ENCODE results near the gene EGFL7. TPM values are rescaled to one million over a fixed set of nuclear protein-coding genes. Genes with fewer than 3 reads are reported as not detected.

EGFL7 gene
- total RNA-seq, 2 donors from 2014 or later, result 31.5 to 34.0 TPM

DNA sequence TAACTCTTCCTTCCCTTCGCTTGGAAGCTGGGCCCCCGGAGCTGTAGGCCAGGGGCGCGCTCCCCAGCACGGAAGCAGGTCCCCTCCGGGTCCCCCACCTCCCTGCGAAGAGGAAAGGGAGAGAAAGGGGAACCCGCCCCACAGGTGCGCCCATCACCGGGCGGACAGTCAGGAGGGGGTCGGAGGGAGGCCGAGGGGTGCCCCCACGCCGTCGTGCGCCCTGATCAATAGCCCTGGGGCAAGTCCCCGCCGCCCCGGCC is 23.7 kb downstream of the EGFL7 start:
- TF ChIP-seq, protein P1, sequence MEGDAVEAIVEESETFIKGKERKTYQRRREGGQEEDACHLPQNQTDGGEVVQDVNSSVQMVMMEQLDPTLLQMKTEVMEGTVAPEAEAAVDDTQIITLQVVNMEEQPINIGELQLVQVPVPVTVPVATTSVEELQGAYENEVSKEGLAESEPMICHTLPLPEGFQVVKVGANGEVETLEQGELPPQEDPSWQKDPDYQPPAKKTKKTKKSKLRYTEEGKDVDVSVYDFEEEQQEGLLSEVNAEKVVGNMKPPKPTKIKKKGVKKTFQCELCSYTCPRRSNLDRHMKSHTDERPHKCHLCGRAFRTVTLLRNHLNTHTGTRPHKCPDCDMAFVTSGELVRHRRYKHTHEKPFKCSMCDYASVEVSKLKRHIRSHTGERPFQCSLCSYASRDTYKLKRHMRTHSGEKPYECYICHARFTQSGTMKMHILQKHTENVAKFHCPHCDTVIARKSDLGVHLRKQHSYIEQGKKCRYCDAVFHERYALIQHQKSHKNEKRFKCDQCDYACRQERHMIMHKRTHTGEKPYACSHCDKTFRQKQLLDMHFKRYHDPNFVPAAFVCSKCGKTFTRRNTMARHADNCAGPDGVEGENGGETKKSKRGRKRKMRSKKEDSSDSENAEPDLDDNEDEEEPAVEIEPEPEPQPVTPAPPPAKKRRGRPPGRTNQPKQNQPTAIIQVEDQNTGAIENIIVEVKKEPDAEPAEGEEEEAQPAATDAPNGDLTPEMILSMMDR (conservative IDR thresholded peaks at IDR 0.05), result no peak
- peaks cover 12% of the 10 kb centered on the region for H3K27me3 Mint-ChIP-seq (ENCODE audit: insufficient read depth)
- H3K9me3 Mint-ChIP-seq, result no peaks in the 10 kb centered on the region
- H3K27me3 ChIP-seq (ENCODE audit: control insufficient read depth, insufficient read depth, low read length, poor library complexity, severe bottlenecking), result peaks cover 10% of the 10 kb centered on the region
- no peaks in the 10 kb centered on the region for H3K9me3 ChIP-seq (ENCODE audit: control insufficient read depth, low read length)
- no peak overlapping the region for H3K27ac Mint-ChIP-seq
- WGBS, 2 experiments (ENCODE audit: insufficient coverage in 1 of 2, insufficient read length in 1 of 2), result 5 to 6% methylated on average over 12 to 20 of the region's 20 CpGs
- H3K4me1 ChIP-seq (ENCODE audit: control insufficient read depth, insufficient read depth, low read length), result peaks cover 4% of the 10 kb centered on the region
- H3K4me3 Mint-ChIP-seq, result peak overlapping the region; percentile 71
- peaks cover 5% of the 10 kb centered on the region for H3K4me1 Mint-ChIP-seq
- no peaks in the 10 kb centered on the region for H3K36me3 Mint-ChIP-seq (ENCODE audit: low read depth)
- no peak for DNase-seq
- no peak overlapping the region for H3K27ac ChIP-seq (ENCODE audit: low read depth, low read length)
- peak overlapping the region; percentile 53 for H3K9ac ChIP-seq (ENCODE audit: extremely low read depth, low read length, poor library complexity, severe bottlenecking)
- H3K4me3 ChIP-seq (ENCODE audit: low read length), result peak overlapping the region; percentile 76
- no peaks in the 10 kb centered on the region for H3K36me3 ChIP-seq (ENCODE audit: control insufficient read depth, insufficient read depth, low read length)

DNA sequence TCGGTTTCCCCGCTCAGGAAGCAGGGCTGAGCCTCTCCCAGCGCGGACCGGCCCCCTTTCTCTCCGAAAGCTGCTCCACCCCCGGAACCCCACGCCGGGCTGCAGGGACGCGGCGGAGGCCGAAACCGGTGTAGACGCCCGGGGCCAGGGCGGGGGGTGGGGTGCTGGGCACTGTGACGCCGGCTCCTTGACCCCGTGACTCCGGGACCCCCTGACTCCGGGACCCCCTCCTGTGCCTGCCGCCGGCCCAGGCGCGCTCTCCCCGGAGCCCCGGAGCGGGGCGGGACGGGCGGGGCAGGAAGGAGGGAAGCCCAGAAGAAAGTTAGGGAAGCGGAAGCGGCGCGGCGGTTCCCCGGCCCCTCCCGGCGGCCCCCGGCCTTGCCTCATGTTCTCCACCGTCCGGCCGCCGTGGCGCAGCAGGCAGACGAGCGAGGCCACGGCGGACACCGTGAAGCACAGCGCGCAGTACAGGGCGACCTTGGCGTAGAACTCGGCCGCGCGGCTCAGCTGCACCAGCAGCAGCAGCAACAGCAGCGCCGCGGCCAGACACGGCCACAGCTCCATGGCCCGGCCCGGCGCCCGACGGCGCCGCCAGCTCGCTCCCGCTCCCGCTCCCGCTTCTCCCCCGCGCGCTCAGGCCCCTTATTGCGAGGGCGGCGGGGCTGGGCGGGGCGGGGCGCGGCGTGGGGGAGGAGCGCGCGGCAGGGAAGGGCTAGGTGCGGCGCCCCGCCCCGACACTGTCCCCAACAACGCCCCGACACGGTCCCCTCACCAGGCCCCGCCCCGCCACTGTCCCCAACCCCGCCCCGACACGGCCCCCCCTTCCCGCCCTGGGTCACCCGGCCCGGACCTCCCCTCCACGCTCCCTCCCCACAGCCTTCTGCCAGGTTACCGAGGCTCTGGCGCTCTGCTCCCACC is 24.3 kb downstream of the EGFL7 start, which contains the start of gene AGPAT2:
AGPAT2 (minus strand) TSS at position 664 of the 918 bp plus-strand sequence; CDS start at position 564, 100 bp downstream.
- WGBS, 2 experiments (ENCODE audit: insufficient coverage in 1 of 2, insufficient read length in 1 of 2), result 0% methylated on average over 22 to 104 of the region's 106 CpGs
- peaks cover 12% of the 10 kb centered on the region for H3K27me3 Mint-ChIP-seq (ENCODE audit: insufficient read depth)
- H3K36me3 ChIP-seq (ENCODE audit: control insufficient read depth, insufficient read depth, low read length), result no peaks in the 10 kb centered on the region
- H3K36me3 Mint-ChIP-seq (ENCODE audit: low read depth), result no peaks in the 10 kb centered on the region
- H3K4me1 Mint-ChIP-seq, result peaks cover 5% of the 10 kb centered on the region
- no peaks in the 10 kb centered on the region for H3K9me3 Mint-ChIP-seq
- no peak within 1 kb of the TSS for H3K27ac Mint-ChIP-seq
- no peaks in the 10 kb centered on the region for H3K9me3 ChIP-seq (ENCODE audit: control insufficient read depth, low read length)
- H3K4me3 Mint-ChIP-seq, result peak within 1 kb of the TSS; percentile 71
- peak within 1 kb of the TSS; percentile 76 for H3K4me3 ChIP-seq (ENCODE audit: low read length)
- DNase-seq, result peak; percentile 85
- peaks cover 4% of the 10 kb centered on the region for H3K4me1 ChIP-seq (ENCODE audit: control insufficient read depth, insufficient read depth, low read length)
- H3K27me3 ChIP-seq (ENCODE audit: control insufficient read depth, insufficient read depth, low read length, poor library complexity, severe bottlenecking), result peaks cover 10% of the 10 kb centered on the region
- TF ChIP-seq, protein P1 (conservative IDR thresholded peaks at IDR 0.05), result no peak
- no peak within 1 kb of the TSS for H3K27ac ChIP-seq (ENCODE audit: low read depth, low read length)
- peak within 1 kb of the TSS; percentile 53 for H3K9ac ChIP-seq (ENCODE audit: extremely low read depth, low read length, poor library complexity, severe bottlenecking)

DNA sequence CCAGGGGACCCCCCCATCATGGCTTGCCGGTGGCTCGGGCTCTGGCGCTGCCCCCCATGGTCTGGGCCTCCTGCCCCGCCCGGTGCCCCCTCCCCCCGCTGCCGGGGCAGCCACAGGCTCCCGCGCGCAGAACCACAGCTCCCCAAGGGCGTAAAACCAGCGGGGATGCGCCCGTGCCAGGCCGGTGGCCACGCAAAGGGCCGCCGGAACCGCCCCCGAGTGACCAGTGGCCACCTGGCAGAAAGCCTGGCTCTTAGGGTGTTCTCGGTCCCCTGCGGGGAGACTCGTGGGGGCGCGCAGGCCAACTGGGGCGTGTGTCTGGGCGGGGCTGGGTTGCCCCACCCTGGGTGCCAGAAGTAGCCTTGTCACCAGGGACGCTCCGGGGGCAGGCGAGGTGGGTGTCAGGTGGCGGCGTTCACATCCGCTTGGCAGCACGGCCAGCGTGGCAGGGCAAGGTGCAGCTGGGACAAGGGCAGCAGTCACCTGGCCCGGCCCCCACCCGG is 25.1 kb downstream of the EGFL7 start:
- TF ChIP-seq, protein P1 (conservative IDR thresholded peaks at IDR 0.05), result no peak
- 28 to 30% methylated on average over 18 to 37 of the region's 37 CpGs for WGBS, 2 experiments (ENCODE audit: insufficient coverage in 1 of 2, insufficient read length in 1 of 2)
- DNase-seq, result peak; percentile 69
- H3K4me3 ChIP-seq (ENCODE audit: low read length), result no peak overlapping the region
- no peak overlapping the region for H3K9ac ChIP-seq (ENCODE audit: extremely low read depth, low read length, poor library complexity, severe bottlenecking)
- H3K36me3 ChIP-seq (ENCODE audit: control insufficient read depth, insufficient read depth, low read length), result no peaks in the 10 kb centered on the region
- H3K4me1 ChIP-seq (ENCODE audit: control insufficient read depth, insufficient read depth, low read length), result peaks cover 4% of the 10 kb centered on the region
- H3K27ac ChIP-seq (ENCODE audit: low read depth, low read length), result no peak overlapping the region
- Mint-ChIP-seq H3K36me3 (ENCODE audit: low read depth) (no peaks in the 10 kb centered on the region), H3K4me1 (peaks cover 5% of the 10 kb centered on the region), H3K9me3 (no peaks in the 10 kb centered on the region), H3K27ac (no peak overlapping the region), H3K27me3 (ENCODE audit: insufficient read depth) (peaks cover 12% of the 10 kb centered on the region), H3K4me3 (peak overlapping the region; percentile 71)
- no peaks in the 10 kb centered on the region for H3K9me3 ChIP-seq (ENCODE audit: control insufficient read depth, low read length)
- peaks cover 10% of the 10 kb centered on the region for H3K27me3 ChIP-seq (ENCODE audit: control insufficient read depth, insufficient read depth, low read length, poor library complexity, severe bottlenecking)
